ENCODE results near the gene GLB1L.

DNA sequence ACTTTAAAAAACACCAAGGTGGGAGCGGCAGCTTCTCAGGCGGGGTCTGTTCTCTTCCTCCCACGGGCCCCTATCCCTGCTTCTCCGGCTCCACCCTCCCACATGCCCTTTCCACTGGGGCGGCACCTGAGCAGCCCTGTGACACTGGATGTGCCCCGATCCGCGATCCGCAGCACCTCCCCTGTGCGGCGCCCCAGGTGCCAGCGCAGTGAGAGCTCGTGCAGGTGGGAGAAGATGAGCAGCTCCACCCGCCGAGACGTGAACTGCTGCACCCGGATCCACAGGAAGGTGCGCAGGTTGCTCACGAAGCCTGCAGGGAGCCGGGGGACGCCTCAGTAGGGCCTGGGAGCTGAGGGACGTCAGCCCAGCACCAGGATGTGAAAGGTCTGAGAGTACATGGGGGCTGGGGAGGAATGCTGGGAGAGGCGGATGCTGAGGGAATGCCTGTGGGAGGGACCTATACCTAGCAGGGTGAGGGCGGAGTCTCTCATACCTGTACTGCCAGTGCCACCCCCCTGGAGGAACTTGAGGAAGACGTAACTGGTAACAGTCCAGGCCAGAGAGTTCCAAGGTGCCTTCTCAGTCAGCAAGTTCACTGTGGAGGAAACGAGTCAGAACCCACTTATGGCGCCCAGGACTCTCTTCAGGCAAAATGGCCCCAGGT lies 29.2 kb downstream of the GLB1L start:
- TF ChIP-seq, protein P1, sequence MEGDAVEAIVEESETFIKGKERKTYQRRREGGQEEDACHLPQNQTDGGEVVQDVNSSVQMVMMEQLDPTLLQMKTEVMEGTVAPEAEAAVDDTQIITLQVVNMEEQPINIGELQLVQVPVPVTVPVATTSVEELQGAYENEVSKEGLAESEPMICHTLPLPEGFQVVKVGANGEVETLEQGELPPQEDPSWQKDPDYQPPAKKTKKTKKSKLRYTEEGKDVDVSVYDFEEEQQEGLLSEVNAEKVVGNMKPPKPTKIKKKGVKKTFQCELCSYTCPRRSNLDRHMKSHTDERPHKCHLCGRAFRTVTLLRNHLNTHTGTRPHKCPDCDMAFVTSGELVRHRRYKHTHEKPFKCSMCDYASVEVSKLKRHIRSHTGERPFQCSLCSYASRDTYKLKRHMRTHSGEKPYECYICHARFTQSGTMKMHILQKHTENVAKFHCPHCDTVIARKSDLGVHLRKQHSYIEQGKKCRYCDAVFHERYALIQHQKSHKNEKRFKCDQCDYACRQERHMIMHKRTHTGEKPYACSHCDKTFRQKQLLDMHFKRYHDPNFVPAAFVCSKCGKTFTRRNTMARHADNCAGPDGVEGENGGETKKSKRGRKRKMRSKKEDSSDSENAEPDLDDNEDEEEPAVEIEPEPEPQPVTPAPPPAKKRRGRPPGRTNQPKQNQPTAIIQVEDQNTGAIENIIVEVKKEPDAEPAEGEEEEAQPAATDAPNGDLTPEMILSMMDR (IDR thresholded peaks at IDR 0.05): no peak
- TF ChIP-seq ZFX (IDR thresholded peaks at IDR 0.05; ENCODE audit: borderline replicate concordance): no peak

All from 22Rv1 (cell line).